HG02588 (cell line): ENCODE measurements around the gene COQ9.
A peak's percentile ranks its signal among the peaks of the same experiment; 100 is the strongest.
"Not testable (repeated sequence)": the region's sequence is repeated elsewhere in the genome, so short reads cannot be mapped to it uniquely, and the experiment has no call there.

ENCODE experiments used
- ATAC-seq: cut with Tn5 transposase; IDR thresholded peaks from one replicate; pipeline ENCODE4 v1.9.1; 2021; ENCODE audit warnings: mild to moderate bottlenecking, moderate library complexity; ENCODE audit not compliant: unreplicated experiment

The COQ9 gene

DNA sequence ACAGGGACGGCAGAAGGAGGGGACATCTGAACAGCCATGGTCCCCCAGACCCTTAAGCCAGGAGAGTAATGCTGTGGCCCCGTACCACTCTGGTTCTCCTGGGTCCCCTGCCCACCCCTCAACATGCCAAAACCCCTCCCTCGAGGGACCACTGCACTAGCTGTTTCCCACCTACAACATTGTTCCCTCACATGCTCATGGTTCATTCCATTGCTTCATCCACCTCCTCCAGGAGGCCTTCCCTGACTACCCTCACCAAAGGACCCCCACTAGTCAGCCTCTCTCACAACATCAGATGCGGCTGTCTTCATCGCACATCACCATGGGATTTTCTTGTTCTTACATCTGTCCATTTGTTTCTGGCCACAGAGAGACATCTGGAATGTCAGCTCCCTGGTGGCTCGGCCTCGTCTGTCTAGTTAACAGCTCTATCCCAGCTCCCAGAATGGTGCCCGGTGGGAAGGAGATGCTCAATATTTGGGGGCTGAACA, 37.3 kb downstream of the COQ9 start:
- ATAC-seq: no peak

DNA sequence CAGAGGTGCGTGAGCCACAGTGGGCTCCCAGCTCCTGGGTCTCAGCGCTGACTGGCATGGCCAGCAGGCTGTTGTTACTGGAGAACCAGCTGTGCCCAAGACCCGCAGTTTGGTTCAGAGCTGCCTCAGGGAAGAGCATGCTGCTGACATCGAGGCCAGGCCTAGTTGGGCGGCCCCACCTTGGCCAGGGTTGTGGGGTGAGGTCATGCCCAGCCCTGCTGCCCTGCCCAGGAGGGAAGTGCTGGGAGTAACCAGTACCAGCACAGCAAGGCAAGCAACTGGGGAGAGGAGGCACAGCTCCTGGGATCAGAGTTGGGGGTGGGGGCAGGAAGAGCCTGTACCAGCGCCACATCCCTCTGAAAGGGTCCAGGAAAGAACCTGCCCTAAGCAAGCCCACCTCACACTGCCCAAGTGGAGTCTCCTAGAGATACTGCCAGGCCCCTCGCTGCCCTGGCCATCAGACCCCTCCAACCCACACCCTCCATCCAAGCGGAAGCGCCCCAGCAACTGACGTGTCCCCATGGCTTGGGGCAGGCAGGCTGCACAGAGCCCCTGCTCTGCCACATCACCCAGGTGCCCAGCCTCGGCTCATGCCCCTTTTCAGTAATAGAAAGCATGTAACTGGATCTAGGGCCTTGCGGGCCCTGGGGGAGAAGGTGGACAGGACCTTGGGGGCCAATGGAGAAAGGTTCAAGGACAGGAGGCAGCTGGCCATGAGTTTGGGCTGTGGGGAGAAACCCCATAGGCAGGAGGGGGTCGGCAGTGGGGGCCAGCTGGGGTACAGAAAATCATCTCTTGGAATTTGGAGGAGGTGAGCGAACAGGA, 38.0 kb downstream of the COQ9 start:
- no peak for ATAC-seq

DNA sequence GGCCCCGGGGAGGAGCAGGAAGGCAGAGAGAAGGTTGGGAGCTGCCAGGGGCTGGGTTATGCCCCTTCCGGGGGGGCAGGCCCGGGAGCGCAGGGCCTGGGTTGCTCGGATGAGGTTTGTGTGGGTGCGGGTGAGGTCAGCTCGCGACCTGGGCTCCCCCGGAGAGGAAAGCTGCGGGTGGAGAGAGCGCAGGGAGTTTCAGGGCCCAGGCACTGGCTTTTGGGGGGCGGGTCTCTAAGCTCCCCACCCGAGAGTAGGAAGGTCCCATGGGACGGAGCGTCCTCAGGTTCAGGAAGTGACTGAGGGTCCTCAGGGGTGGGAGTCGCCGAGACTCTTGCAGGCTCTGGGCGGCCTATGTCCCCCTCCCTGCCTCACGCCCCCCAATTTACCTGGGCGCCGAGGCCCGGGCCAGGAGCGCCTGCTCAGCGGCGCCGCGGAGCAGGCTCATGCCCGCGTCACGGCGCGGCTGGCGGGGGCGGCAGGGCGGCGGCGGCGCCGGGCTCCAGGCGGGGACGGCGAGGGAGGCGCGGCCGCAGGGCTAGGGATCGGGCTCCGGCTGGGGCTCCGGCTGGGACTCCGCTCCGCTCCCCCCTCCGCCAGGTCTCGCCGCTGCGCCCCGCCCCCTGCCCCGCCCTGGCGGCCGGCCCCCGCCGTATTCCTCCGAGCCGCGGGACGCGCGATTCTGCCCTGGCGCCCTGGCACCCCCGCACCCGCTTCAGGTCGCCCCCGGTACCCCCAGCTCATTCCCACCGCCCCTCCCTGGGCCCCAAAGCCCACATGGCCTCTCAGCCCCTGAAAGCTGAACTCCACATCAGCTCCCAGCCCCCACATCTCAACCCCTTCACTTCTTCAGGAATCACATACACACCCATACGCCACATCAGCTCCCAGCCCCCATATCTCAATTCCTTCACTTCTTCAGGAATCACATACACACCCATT, 38.9 kb downstream of the COQ9 start, which contains the start of gene DOK4:
Gene DOK4, minus strand, starts transcription at position 578 of the 942 bp plus-strand sequence. CDS start 6,986 bp downstream, outside the sequence.
- ATAC-seq: peak; percentile 76

- no peak for ATAC-seq
These were observed 39.9 kb downstream of the COQ9 start for GRCh38 chr16:57486858-57487834.

- ATAC-seq: no peak
These were observed 42.0 kb downstream of the COQ9 start for GRCh38 chr16:57489229-57489628.

GRCh38 chr16:57493767-57494166, 46.5 kb downstream of the COQ9 start:
- ATAC-seq: no peak

DNA sequence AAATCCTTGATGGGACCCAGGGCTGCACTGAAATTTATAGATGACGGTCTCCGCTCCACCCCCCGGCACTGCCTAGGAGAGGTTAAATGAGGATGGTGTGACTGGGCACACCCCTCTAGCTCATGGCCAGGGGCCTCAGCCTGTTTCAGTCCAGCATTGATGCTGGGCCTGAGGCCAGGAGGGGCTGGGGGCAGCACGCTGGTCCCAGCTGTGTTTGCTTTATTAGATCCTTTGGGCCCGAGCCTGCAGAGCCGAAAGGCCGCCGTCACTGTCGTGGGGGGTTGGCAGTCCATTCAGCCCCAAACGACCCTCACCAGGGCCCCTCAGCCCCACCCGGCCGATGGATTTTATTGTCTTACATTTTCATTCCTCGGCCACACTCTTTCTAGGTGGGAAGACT, 49.8 kb downstream of the COQ9 start:
- ATAC-seq: no peak

GRCh38 chr16:57498031-57498430, 50.8 kb downstream of the COQ9 start:
- ATAC-seq: no peak

DNA sequence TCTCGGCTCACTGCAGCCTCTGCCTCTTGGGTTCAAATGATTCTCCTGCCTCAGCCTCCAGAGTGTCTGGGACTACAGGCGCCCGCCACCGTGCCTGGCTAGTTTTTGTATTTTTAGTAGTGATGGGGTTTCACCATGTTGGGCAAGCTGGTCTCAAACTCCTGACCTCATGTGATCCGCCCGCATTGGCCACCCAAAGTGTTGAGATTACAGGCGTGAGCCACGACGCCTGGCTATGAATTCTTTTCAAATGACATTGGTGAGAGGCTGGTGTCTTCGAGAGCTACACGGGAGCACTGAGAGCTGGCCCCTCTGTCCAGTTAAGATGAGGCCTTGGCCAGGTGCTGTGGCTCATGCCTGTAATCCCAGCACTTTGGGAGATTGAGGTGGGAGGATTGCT, 52.7 kb downstream of the COQ9 start:
- not testable (repeated sequence) for ATAC-seq

GRCh38 chr16:57500578-57501111, 53.4 kb downstream of the COQ9 start:
- no peak for ATAC-seq

DNA sequence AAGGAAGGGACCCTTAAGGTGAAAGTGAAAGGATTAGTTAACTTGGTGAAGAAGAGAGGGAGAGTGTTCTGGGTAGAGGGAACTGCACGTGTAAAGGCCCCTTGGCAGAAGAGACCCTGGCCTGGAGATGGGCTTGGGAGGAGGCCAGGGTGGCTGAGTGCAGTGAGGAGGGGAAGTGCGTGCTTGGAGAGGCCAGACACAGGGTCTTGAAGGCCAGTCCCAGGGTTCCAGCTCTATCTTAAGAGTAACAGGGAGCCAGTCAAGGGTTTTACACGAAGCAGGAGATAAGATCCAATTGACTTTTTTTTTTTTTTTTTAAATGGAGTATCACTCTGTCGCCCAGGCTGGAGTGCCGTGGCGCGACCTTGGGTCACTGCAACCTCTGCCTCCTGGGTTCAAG, 54.2 kb downstream of the COQ9 start:
- ATAC-seq: no peak

GRCh38 chr16:57502048-57502775, 54.9 kb downstream of the COQ9 start:
- ATAC-seq: no peak

DNA sequence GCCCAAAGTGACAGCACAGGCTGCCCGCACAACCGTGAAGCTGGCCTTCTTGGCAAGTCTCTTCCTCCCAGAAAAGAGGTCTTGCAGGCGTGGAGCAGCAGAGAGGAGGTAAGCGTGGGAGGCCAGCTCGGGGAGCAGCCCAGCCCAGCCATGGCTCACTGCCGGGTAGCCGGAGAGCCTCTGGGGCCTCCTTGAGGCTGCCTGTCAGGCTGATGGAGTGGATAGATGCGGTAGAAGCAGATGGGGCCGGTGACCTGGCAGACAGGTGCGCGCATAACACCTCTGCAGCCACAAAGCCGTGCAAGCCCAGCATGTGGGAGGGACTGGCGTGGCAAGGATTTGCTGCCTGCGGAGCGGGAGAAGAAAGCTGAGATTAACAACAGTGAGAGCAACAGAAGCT, 56.1 kb downstream of the COQ9 start:
- no peak for ATAC-seq

GRCh38 chr16:57504001-57504400, 56.7 kb downstream of the COQ9 start:
- ATAC-seq: no peak

GRCh38 chr16:57504491-57504890, 57.2 kb downstream of the COQ9 start:
- no peak for ATAC-seq

DNA sequence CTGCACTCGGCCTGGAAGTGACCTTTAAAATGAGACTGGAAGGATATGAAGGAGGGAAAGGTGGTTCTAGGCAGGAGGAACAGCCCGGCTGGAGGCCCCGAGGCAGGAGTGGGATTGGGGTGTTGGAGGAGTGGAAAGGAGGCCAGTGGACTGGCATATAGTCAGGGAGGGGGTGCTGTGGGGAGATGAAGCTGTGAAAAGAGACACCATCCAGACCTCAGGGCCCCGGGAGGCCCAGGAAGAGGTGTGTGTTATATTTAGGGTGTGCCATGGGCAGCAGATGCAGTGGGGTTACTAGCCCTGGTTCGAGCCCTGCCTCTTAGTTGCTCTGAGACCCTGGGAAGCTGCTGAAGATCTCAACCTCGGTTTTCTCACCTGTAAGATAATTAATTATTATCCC, 57.9 kb downstream of the COQ9 start:
- ATAC-seq: no peak

DNA sequence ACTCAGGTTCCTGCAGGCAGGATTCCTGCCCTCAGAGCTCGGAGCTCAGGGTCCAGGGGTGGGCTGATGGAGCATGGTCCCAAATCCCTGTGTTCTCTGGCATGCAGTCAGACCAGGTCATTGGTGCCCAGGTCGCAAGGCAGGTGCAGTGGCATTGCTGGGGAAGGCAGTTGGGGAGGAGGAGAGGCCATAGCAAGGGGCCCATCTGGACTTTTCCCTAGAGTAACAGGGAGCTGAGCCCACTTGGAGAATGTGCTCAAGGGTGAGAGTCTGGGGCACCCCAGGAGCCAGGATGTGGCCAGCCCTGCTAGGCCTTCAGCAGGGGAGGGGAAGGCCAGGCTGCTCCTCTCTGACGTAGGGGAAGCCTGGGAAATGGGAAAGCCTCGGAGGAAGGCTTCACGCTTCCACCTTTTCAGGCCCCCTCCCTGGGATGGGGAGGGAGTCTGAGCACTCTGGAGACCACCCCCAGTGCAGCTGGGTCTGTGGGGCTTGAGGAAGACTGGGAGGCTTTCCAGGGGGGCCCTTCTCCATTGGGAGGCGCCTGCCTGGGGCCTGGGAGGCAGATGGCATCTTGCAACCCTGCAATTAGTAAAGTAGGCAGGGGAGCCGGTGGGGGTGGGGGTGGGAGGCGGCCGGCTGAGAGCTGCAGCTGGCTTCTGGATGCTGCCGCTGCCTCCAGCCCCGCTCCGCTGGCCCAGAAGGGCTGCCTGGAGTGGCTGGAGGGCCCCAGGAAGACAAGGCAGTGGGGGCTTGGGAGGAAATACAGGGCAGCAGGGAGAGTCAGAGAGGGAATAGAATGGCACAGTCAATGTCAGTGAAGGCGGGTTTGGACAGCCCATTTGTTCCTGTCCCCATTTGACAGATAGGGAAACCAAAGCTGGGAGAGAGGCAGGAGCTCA, 60.1 kb downstream of the COQ9 start:
- no peak for ATAC-seq

- no peak for ATAC-seq
These were observed 60.8 kb downstream of the COQ9 start for GRCh38 chr16:57508035-57508425.
